ENCODE results near the gene BICD2.

The BICD2 gene

GRCh38 chr9:92668746-92669526 is 95.7 kb downstream of the BICD2 start:
- peak; percentile 8 for DNase-seq (ENCODE audit: low read depth)

- DNase-seq (ENCODE audit: low read depth), result no peak
Observed at GRCh38 chr9:92666912-92667532, 97.6 kb downstream of the BICD2 start.

- DNase-seq (ENCODE audit: low read depth), result no peak
Observed at GRCh38 chr9:92666236-92666635, 98.4 kb downstream of the BICD2 start.

GRCh38 chr9:92665836-92666235 is 98.8 kb downstream of the BICD2 start:
- no peak for DNase-seq (ENCODE audit: low read depth)

GRCh38 chr9:92664394-92665152 is 100.1 kb downstream of the BICD2 start:
- no peak for DNase-seq (ENCODE audit: low read depth)

GRCh38 chr9:92663951-92664350 is 100.7 kb downstream of the BICD2 start:
- DNase-seq (ENCODE audit: low read depth), result no peak

- DNase-seq (ENCODE audit: low read depth), result no peak
Observed at GRCh38 chr9:92663126-92663525, 101.5 kb downstream of the BICD2 start.

GRCh38 chr9:92661743-92662142 is 102.9 kb downstream of the BICD2 start:
- no peak for DNase-seq (ENCODE audit: low read depth)
